Eye (tissue), 1 donor: Measurements from ENCODE around the gene XBP1.
"Not testable (repeated sequence)": the region's sequence is repeated elsewhere in the genome, so short reads cannot be mapped to it uniquely, and the experiment has no call there.

Experiments used
- DNase-seq: peaks from one replicate; pipeline ENCODE4 v3.0.0-alpha.2; 2015

XBP1 gene

DNA sequence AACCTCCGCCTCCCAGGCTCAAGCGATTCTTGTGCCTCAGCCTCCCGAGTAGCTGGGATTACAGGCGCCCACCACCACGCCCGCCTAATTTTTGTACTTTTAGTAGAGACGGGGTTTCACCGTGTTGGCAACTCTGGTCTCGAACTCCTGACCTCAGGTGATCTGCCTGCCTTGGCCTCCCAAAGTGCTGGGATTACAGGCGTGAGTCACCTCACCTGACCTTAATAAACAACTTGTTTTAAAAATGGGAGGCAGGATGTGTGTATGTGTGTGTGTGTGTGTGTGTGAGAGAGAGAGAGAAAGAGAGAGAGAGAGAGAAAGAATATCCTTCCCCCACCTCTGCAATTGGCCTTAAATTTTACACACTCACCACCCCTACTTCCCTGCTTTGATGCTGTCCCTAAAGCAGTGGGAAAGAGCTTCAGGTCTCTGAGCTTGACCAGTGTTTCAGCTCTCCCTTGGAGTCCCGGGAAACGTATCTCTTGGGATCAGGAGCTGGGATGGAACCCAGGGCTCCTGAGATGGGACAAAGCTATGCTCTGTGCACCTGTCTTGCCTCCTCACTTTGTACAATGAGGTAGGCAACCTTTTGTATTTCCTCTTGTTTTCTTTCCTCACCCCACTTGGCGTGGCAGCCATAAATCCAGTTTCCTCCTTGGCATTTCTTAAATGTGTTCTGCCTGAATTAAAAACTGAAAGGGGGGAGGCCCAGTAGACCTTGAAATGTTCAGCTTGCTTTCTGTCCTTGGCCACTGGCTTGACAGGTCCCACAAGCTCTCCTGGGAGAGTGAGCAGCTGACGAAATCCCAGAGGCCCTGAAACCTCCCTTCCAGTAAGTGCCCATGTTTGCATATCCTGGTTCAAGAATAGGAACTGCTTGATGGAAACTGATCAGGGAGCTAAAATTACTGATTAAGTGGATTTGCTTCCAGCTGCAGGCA lies 17.8 kb upstream of the XBP1 start:
- peak; percentile 61 for DNase-seq

DNA sequence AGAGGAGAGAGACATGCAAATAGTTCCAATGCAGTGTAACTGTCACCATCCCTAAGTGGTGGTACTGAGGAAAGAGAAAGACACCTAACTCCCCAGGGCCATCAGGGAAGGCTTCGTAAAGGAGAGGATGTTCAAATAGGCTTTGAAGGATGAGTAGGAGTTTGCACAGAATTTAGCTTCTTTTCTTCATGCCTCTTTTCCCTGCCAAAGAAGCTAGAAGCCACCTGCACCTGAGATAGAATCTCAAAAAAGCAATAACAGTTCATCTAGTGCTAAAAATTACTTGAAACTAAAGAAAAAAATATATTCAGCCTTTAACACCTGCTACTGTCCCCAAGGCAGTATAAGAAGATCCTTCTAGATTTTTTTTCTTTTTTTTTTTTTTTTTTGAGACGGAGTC lies 16.7 kb upstream of the XBP1 start:
- DNase-seq: no peak

DNA sequence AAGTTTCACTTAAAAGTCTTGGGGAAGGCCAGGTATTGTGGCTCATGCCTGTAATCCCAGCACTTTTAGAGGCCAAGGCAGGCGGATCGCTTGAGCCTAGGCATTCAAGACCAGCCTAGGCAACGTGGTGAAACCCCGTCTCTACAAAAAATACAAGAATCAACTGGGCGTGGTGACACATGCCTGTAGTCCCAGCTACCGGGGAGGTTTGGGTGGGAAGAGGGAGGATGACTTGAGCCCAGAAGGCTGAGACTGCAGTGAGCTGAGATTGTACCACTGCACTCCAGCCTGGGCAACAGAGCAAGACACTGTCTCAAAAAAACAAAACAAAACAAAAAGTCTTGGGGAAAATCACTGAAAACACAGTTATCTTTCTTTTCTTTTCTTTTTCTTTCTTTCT lies 15.4 kb upstream of the XBP1 start:
- DNase-seq: no peak

DNA sequence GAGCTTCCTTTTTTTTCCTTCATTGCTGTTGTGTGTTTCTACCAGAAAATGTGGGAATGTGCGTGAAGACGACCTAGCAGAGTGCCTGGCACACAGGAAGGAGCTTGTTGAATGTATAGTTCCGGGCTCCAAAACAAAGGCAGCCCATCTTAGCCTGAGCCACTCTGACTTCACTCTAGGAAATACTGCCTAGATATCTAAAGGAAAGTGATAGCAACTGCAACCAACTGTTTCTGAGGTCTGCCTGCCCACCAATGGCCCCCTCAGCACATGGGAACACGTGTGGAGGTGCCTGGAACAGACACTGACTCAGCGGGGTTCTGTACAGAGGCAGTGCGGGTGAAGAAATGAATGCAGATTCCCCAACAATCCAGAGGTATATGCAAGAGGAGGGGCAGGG lies 14.7 kb upstream of the XBP1 start:
- no peak for DNase-seq

DNA sequence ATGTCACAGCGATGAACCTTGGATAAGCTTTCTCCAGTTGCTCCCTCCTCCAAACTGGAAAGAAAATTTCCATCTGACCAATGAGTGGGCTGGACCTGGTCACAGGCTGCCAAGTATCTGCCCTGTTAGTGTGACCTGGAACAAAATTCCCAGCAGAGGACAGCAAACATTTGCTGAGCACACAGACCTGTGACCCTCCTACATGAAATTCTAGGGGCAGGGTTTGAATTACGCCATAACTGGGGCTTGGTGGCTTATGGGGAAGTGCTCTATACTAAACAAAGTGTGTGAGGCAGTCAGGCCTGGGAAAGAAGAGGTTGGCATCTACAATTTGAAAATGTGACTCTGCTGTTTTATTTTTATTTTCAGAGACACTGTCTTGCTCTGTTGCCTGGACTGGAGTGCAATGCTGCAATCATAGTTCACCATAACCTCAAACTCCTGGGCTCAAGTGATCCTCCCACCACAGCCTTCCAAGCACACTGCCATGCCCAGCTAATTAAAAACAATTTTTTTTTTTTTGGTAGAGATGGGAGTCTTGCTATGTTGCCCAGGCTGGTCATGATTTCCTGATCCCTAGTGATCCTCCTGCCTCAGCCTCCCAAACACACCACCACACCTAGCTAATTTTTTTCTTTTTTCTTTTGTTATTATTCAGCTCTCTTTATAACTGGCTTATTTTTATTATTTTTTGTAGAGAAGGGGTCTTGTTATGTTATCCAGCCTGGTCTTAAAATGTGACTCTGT lies 13.6 kb upstream of the XBP1 start:
- DNase-seq: no peak

DNA sequence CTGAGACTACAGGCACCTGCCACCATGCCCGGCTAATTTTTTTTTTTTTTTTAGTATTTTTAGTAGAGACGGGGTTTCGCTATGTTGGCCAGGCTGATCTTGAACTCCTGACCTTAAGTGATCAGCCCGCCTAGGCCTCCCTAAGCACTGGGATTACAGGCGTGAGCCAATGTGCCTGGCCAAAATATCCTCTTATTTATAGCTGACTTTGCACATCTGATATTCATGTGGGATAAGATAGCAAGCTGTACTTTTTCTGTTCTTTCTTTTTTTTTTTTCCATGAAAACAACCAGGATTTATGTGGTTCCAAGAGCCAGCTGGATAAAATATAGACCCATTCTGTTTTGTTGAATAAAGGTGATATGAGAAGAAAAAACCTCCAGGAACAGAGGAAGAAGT lies 12.1 kb upstream of the XBP1 start:
- DNase-seq: no peak

DNA sequence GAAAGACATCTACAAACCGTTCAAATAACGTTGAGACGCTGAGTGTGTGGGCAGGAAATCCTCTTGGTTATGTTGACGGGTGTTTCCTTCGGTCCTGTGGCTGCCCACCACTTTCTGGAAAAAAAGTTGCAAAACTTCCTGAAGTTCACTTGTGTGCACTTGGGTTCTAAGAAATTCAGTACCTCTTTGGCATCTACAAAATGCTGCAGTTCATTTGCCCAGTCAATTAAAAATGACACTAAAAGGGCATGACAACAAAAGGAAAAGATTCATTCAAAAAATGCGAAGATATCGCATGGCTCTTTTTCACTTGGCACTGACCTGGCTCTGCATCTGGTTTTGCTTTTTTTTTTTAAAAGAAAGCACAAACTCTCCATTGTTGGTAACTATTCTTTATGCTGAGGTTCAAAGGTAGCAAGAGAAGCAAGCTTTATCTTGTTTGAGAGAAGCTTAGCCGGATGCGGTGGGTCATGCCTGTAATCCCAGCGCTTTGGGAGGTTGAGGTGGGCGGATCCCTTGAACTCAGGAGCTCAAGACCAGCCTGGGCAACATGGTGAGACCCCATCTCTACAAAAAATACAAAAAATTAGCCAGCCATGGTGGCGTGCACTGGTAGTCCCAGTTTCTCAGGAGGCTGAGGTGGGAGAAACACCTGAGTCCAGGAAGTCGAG lies 10.6 kb upstream of the XBP1 start:
- peak; percentile 58 for DNase-seq

DNA sequence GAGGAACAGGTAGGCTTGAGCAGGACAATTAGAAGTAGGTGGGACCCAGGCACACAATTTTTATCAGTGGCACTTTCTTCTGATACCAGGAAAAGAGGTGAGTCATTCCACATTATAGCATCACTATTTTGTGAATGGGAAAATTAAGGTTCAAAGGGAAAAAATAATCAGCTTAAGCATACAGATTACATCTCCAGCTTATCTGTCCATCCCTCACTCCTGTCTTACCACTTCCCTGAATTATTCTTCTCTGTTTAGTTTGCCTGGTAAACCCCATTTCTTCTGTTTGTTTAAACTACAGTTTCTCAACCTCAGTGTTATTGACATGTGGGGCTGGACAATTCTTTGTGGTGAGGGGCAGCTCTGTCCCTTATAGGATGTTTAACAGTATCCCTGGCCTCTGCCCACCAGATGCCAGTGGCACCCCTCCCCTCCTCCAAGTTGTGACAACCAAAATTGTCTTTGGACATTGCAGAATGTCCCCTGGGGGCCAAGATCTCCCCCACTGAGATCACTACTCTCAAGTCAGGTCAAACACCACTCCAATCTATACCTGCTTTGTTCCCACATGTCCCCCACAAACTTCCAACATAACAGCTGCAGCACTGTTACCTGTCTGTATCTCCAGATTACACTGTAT lies 8.5 kb upstream of the XBP1 start:
- no peak for DNase-seq

DNA sequence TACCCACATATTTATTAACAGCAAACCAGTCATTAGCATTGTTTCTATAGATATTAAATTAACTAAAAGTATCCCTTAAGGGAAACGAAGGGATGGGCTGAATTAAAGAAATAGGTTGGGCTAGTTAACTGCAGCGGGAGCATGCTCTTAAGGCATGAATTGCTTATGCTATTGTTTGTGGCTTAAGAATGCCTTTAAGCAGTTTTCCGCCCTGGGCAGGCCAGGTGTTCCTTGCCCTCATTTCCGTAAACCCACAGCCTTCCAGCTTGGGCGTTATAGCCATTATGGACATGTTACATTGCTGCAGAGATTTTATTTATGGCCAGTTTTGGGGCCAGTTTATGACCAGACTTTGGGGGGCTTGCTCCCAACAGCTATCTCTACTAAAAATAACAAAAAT lies 5.1 kb upstream of the XBP1 start:
- DNase-seq: not testable (repeated sequence)

DNA sequence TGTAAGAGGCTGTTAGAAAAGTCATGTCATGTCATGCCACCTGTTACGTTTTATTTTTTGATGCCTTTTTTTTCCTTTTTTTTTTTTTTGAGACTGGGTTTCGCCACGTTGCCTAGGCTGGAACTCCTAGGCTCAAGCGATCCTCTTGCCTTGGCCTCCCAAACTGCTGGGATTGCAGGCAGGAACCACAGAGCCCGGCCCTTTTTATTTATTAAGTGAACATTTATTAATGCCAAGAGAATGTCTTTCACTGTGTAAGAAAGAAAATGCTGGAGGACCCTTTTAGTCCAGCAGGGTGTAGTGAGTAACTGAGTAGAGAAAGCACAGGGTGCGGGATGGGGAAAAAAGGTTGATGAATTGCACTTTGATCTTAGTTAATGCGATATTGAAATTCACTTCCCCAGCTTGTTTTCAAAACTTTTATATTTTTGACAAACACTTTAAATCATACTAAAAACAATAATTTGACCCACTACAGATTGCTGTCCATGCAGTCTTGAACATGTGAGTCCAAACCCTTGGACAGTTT lies 2.3 kb upstream of the XBP1 start:
- no peak for DNase-seq

DNA sequence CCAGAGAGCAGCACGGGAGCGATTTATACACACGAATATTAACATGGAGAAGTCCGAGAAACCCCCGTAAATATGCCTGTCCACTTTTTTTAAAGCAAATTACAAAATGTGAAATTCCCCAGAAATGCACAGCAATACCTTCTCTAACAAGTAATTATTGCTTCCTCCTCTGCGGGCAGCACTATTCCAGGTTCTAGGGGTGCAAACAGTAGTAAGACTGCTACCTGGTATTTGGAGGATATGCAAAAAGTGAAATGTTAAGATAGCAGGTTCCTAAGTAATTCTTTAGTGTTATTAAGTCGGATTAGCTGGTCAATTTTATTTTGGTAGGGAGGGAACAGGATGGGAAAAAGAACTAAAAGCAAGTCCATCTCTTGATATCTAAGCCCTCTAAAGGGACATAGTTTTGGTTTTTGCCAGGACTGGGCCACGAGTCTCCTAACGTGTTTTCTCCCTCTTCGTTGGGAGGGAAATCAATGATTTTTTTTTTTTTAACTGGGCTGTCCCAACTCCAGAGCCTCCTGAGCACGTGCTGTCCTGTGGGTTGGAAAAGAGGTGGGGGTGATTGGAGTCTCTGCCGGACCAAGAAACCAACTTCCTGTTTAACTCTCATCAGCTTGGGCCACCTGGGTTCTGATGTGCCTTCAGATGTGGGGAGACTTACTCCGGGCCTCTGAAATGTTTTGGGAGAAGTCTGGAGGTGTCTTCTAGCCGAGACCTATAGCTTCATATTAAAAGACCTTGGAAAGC lies 1.7 kb upstream of the XBP1 start:
- DNase-seq: peak; percentile 15

DNA sequence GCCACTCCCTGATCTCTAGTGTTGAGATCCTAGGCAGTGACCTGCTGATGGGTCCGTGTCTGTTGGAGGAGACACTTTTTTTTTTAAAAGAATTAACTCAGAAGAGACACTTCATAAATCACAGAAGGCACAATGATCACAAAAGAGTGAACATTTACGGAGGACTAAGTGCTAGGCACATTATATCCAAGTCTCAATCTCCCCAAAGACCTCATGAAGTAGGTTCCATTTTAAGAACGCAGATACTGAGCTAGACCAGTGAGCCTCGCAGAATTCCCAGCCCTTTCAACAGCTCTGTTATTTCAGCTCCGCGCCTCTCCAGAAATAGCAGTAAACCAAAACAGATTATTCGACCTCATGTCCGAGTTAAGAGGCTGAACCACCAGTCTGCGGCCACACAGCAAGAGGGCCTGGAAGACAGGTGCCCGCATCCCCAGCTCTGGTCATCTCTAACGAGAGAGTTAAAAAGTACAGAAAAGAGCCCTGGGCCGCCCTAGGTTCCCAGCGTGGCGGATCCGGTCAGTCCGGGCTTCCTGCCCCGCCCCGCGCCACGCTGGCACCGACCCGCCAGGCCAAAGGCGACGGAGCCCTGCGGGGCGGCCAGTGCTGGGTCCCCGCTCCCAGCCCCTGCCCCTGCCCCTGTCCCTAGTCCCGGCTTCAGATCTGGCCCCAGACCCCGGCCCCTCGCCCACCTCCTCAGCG lies 612 bp downstream of the XBP1 start:
- DNase-seq: peak; percentile 85

DNA sequence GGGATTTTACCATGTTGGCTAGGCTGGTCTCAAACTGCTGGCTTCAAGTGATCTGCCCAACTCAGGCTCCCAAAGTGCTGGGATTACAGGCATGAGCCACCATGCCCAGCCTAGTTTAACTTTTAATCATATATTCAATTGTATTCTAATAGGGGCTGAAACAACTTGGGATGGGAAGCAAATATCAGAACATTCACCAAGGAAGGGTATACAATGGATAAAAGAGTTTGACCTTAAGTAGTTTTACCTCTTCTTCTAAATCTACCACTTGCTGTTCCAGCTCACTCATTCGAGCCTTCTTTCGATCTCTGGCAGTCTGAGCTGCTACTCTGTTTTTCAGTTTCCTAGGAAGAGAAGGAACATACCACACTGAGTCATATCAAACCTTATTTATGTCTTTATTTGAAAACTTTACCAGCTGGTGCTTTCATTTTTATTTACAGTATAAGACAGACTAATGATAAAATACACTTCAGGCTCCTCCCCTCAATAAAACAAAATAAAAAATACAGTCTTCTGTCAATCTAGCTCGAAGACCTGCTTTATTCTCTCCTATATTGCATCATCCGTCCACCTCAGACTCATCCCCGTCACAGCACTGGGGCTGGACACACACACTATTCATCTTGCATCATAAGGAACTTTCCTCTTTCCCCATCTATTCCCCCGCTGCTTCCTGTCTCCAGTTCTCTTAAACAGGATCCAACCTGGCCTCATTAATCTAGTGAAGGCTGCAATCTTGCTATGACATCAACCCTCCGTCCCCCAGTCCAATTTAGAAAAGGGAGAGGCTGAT lies 1.4 kb downstream of the XBP1 start:
- DNase-seq: no peak

DNA sequence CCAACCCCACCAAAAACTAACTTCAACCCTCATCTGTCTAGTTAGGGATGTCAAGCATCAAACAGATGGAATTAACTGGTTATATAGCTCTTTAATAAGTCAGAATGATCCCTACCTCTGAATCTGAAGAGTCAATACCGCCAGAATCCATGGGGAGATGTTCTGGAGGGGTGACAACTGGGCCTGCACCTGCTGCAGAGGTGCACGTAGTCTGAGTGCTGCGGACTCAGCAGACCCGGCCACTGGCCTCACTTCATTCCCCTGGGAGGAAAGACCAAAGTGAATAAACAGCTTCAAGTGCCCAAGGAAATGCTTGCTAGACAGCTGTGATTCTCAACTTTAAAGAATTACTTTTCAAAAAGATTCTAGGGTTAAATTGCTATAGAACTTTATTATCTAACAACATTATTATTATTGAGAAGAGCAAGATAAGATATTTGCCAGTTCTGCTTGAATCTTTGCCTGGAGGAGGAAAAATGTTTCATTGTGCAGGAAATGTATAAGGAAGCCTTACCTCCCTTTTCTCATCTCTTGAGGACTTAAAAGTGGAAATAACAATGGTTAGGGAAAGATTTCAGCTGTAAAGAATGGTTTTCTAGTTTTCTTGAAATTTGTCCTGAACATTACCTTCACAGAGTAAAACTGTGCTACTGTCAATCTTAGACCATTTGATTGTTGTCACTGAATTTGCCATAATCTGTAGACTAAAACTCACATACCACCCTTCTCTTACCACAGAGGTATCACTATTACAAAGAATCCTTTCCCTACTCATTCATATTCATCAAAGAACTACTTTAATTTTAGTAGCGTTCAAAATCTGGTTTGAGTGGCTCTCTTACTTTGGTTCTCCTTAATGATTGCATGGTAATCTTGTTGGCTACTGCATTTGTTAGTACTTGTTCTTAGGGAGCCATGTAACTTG lies 4.2 kb downstream of the XBP1 start:
- DNase-seq: no peak

DNA sequence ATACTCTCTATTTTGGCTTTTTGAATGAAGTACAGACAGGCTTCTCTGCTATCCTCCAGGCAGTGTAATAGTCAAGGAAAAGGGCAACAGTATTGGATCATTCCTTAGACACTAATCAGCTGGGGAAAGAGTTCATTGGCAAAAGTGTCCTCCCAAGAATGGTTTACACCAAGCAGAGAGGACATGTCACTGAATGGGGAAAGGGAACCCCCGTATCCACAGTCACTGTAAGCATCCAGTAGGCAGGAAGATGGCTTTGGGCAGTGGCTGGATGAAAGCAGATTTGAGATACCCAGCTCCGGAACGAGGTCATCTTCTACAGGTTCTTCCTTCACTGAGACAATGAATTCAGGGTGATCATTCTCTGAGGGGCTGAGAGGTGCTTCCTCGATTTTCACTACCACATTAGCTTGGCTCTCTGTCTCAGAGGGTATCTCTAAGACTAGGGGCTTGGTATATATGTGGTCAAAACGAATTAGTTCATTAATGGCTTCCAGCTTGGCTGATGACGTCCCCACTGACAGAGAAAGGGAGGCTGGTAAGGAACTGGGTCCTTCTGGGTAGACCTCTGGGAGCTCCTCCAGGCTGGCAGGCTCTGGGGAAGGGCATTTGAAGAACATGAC lies 5.2 kb downstream of the XBP1 start:
- no peak for DNase-seq

DNA sequence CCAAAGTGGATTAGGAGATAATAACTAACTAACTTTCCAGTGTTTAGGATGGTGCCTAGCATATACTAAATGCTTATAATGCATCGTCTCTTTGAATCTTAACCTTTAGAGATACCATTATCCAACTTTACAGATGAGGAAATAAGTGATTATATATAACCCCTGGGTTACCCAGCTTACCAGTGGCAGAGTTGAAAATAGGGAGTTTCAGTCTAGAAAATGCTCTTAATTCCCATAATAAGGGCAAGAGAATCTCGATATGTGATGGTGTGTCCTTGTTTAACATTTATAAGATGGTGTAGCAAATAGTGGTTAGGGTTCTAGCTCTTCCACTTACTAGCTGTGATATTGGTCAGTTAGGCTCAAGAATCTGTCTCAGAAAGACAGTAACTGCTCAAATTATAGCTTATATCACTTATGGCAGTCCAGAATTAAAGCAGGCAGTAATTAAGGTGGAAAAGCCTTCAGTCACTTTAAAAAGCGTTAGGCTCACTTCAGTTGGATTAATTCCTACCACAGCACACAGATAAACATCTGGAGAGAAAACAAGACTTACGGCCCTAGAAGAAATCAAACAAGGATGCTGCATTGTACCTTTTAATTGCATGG lies 6.3 kb downstream of the XBP1 start:
- DNase-seq: no peak

DNA sequence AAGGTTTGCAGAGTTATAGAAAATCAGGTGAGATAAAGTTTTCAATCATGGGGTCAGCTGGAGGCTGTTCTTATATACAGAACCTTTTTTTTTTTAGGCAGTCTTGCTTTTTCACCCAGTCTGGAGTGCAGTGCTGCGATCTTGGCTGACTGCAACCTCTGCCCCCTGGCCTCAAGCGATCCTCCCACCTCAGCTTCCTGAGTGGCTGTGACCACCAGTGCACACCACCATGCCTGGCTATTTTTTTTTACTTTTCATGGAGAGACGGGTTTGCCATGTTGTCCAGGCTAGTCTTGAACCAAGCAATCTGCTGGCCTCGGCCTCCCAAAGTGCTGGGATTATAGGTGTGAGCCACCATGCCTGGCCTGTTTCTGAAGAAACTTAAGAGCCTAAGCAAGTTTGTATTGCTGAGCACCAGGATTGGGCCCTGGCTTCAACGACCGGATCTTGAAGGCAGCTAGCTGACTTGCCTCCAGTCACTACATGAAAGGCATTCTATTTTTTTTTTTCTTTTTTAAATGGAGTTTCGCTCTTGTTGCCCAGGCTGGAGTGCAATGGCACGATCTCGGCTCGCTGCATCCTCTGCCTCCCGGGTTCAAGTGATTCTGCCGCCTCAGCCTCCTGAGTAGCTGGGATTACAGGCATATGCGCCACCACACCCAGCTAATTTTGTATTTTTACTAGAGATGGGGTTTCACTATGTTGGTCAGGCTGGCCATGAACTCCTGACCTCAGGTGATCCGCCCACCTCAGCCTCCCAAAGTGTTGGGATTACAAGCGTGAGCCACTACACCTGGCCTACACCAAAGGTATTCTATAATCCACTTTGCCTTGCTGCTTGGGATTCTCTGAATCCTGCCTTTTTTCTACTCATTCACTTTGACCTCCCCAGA lies 7.6 kb downstream of the XBP1 start:
- no peak for DNase-seq
